GM12892 (cell line): ENCODE measurements around the gene ANO9.

Source experiments
- POLR2A ChIP-seq: IDR thresholded peaks from 2 replicates; pipeline ENCODE4 v1.6.1; 2011; ENCODE audit warnings: low read depth, low read length, control low read depth
- POLR2AphosphoS5 ChIP-seq: IDR thresholded peaks from 2 replicates; pipeline ENCODE4 v1.6.1; 2011; ENCODE audit warnings: low read depth, low read length, control low read depth
- TAF1 ChIP-seq: IDR thresholded peaks from 2 replicates; pipeline ENCODE4 v1.6.1; 2011; ENCODE audit warnings: low read depth, mild to moderate bottlenecking, control low read depth, low read length, borderline replicate concordance

- no peak for TF ChIP-seq POLR2A
- no peak for TF ChIP-seq POLR2AphosphoS5
- TF ChIP-seq TAF1: no peak
These were observed 45.8 kb upstream of the ANO9 start for GRCh38 chr11:487571-488021.
